ENCODE measurements around the gene PIGM.

The PIGM gene

DNA sequence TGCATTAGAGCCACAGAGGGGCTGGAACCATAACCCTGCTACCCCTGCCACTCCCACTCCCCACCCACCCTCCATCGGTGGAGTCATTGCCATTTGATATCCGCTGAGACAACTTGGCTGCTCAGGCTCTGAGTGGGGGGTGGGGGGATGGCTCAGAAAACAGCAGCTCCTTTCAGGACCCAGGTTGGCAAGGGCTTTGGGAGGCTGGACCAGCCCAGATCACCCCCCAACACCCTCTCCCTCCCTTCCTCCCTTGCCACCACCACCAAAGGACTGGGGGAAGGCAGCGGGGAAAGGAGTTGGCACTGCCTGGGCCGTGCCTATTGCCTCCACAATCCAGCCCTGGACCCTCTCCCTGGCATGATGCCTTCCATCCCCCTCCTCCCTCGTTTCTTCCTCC, 36.4 kb upstream of the PIGM start:
- no peak for DNase-seq (ENCODE audit: low read depth)
- TF ChIP-seq, protein P1, sequence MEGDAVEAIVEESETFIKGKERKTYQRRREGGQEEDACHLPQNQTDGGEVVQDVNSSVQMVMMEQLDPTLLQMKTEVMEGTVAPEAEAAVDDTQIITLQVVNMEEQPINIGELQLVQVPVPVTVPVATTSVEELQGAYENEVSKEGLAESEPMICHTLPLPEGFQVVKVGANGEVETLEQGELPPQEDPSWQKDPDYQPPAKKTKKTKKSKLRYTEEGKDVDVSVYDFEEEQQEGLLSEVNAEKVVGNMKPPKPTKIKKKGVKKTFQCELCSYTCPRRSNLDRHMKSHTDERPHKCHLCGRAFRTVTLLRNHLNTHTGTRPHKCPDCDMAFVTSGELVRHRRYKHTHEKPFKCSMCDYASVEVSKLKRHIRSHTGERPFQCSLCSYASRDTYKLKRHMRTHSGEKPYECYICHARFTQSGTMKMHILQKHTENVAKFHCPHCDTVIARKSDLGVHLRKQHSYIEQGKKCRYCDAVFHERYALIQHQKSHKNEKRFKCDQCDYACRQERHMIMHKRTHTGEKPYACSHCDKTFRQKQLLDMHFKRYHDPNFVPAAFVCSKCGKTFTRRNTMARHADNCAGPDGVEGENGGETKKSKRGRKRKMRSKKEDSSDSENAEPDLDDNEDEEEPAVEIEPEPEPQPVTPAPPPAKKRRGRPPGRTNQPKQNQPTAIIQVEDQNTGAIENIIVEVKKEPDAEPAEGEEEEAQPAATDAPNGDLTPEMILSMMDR (IDR thresholded peaks at IDR 0.05; ENCODE audit: low read depth, low read length, missing control alignments): no peak
- no peak overlapping the region for H3K4me3 ChIP-seq (ENCODE audit: low read depth, low read length)

DNA sequence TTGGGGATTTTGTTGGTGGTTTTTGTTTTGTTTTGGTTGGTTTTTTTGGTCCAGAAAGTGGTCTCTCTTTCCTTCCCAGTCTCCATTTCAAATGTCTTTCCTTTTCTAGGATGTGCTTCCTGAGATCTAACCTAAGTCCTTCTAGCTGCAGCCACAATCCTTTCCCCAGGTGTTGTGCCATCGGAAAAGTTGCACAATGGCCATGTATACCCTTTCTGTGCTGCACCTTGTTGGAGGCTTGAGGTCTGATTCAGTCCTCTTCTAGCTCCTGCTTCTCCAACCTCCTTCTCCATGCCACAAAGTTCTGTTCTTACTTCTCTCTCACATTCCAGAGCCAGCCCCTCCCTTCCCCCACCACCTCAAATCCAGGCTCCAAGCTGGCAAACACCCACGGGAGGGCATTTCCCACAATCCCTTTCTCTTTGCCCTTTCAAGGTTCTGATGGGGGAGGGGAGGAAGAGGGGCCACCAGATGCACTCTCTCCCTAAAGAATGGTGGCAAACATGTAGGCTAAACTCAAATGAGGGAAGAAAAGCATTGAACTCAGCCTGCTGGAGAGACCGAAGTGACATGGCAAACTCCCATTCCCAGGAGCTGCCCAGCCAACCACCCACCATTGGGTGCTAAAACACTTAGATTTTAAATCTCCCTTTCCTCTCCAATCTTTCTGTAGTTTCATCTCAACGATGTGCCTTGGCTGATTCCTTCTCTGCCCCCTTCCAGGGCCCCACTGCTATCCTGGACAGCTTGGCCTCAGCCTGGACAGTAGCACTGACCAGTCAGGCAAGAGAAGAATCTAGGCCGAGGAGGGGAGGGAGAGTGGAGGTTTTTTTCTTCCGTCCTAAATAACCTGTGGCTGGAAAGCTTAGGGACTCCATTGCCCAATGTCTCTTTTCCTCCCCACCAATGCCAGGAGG, 35.3 kb upstream of the PIGM start:
- no peak for DNase-seq (ENCODE audit: low read depth)
- no peak overlapping the region for H3K4me3 ChIP-seq (ENCODE audit: low read depth, low read length)
- TF ChIP-seq, protein P1 (IDR thresholded peaks at IDR 0.05; ENCODE audit: low read depth, low read length, missing control alignments): no peak

DNA sequence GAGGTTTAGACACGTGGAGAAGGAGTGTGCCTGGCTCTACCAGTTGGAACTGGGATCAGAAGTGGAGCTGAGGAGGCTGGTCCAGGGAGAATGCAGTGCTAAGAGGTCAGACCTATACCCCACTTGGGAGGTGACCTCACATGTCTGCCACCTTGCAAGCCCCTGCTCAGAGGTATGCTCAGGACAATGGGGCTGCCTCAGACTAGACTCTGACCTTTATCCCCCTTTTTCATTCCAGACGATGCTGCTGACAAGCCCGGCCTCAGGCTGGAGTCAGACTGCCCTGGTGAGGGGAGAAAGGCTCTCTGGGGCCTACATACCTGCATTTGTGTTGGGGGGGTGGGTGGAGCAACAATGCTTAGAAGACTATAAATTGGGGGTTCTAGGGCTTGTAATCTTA, 33.0 kb upstream of the PIGM start:
- no peak for DNase-seq (ENCODE audit: low read depth)
- TF ChIP-seq, protein P1 (IDR thresholded peaks at IDR 0.05; ENCODE audit: low read depth, low read length, missing control alignments): no peak
- H3K4me3 ChIP-seq (ENCODE audit: low read depth, low read length): no peak overlapping the region

DNA sequence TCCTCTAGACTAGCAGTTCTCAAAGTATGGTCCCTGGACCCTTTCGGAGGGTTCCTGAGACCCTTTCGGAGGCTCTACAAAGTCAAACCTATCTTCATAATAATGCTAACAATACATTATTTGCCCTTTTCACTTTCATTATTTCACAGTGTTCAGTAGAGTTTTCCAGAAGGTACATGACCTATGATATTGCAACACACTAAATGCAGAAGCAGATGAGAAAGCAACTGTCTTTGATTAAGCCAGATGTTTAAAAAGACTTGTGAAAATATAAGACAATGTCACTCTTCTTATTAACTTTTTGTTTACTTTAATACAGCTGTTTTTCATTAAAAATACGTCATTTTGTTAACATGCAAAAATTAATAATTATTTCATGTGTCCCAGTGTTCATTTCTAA, 32.4 kb upstream of the PIGM start:
- no peak overlapping the region for H3K4me3 ChIP-seq (ENCODE audit: low read depth, low read length)
- TF ChIP-seq, protein P1 (IDR thresholded peaks at IDR 0.05; ENCODE audit: low read depth, low read length, missing control alignments): no peak
- DNase-seq (ENCODE audit: low read depth): no peak

DNA sequence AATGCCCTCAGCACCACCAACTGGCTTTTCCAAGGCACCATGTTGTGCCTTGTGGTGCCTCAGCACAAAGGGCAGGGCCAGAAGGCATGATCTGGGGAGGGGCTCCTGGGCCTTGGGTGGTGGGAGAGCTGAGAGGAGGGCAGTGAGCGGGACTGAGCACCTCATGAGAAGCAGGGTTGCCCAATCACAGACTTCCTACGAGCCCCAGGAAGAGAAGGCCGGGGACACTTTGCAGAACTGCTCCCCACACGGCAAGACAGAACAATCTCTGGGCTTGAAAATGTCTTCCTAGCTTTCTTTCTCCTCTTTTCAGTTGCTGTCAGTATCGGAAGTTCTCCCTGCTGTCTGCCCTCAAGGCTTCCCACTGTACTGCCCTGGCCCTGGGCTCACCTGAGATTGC, 31.4 kb upstream of the PIGM start:
- TF ChIP-seq, protein P1 (IDR thresholded peaks at IDR 0.05; ENCODE audit: low read depth, low read length, missing control alignments): no peak

DNA sequence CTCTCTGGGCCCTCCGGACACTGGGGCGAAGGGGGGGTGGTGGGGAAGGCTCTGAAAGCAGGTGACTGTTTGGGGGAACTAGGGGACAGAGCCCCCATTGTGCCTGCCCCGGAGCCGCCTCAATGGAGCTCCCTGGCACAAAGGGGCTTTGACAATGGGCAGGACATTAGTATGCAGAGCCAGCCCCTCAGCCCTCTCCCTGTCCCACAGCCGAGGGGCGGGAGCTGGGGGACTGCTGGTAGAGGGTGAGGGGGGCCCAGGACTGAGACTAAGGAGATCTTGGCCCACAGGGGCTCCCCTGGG, 30.4 kb upstream of the PIGM start:
- H3K4me3 ChIP-seq (ENCODE audit: low read depth, low read length): no peak overlapping the region
- TF ChIP-seq, protein P1 (IDR thresholded peaks at IDR 0.05; ENCODE audit: low read depth, low read length, missing control alignments): no peak
- DNase-seq (ENCODE audit: low read depth): no peak

More for the DNA sequence above, 31.4 kb upstream of the PIGM start:
- H3K4me3 ChIP-seq (ENCODE audit: low read depth, low read length): no peak overlapping the region
- DNase-seq (ENCODE audit: low read depth): no peak
